Glutamatergic neuron (in vitro differentiated cells): ENCODE results near the gene SLITRK1. TPM values are rescaled to one million over a fixed set of nuclear protein-coding genes. Genes with fewer than 3 reads are reported as not detected.

ENCODE experiments used
- DNase-seq: peaks from one replicate; pipeline ENCODE4 v3.0.0; 2022
- H3K27ac Mint-ChIP-seq: one replicate; pipeline ENCODE4 v1.8.0; 2020; ENCODE audit warnings: mild to moderate bottlenecking, mixed read lengths, inconsistent platforms; ENCODE audit not compliant: unreplicated experiment
- H3K27me3 Mint-ChIP-seq: one replicate; pipeline ENCODE4 v1.8.0; 2020; ENCODE audit warnings: mild to moderate bottlenecking, moderate library complexity, mixed read lengths, inconsistent platforms; ENCODE audit not compliant: unreplicated experiment
- H3K36me3 Mint-ChIP-seq: one replicate; pipeline ENCODE4 v1.8.0; 2020; ENCODE audit warnings: mild to moderate bottlenecking, mixed read lengths, inconsistent platforms; ENCODE audit not compliant: unreplicated experiment
- H3K4me1 Mint-ChIP-seq: one replicate; pipeline ENCODE4 v1.8.0; 2020; ENCODE audit warnings: mild to moderate bottlenecking, low read depth, mixed read lengths, inconsistent platforms; ENCODE audit not compliant: unreplicated experiment
- H3K4me3 Mint-ChIP-seq: one replicate; pipeline ENCODE4 v1.8.0; 2020; ENCODE audit warnings: mild to moderate bottlenecking, mixed read lengths, inconsistent platforms; ENCODE audit not compliant: unreplicated experiment
- H3K9me3 Mint-ChIP-seq: one replicate; pipeline ENCODE4 v1.8.0; 2020; ENCODE audit warnings: mild to moderate bottlenecking, moderate library complexity, mixed read lengths, inconsistent platforms; ENCODE audit not compliant: unreplicated experiment
- total RNA-seq: library from RNA; stranded (reverse); fragmentation: NEBNext Ultra II Directional; extraction: Animal tissue kit (Norgen Biotek cat#: 25700); gene quantifications from one replicate; pipeline ENCODE4 v1.2.1, GENCODE V29; 2021; ENCODE audit not compliant: unreplicated experiment
- TF ChIP-seq, protein P1 (sequence below): fragments of 200-600 bp; sonication (generic); IDR thresholded peaks from one replicate; pipeline ENCODE4 v1.5.0; 2021; ENCODE audit not compliant: partially characterized antibody, unreplicated experiment

SLITRK1 gene
- total RNA-seq, 1 donor from 2014 or later = 69.8 TPM

DNA sequence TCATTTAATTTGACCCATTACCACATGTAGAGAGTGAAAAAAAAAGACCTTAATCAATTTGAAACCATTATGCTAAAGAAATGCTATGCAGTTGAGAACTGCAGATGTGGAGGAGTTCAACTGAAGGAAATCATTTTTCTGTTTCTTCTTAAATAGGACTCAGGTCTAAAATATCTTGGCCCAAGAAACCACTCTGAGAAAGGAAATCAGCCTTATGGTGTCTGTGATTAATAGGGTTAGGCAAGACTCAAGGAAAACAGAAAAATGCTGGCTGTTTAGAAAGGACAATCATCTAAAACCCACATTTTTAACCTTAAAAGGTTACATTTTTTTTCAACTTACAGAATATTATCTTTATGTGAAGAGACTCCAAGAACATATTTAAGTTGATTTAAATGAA is 1.9 kb upstream of the SLITRK1 start:
- Mint-ChIP-seq H3K27ac (peak overlapping the region; percentile 95), H3K9me3 (peaks cover 24% of the 10 kb centered on the region), H3K4me1 (peaks cover 14% of the 10 kb centered on the region), H3K36me3 (no peaks in the 10 kb centered on the region), H3K4me3 (peak overlapping the region; percentile 96), H3K27me3 (peaks cover 12% of the 10 kb centered on the region)
- no peak for DNase-seq
- TF ChIP-seq, protein P1, sequence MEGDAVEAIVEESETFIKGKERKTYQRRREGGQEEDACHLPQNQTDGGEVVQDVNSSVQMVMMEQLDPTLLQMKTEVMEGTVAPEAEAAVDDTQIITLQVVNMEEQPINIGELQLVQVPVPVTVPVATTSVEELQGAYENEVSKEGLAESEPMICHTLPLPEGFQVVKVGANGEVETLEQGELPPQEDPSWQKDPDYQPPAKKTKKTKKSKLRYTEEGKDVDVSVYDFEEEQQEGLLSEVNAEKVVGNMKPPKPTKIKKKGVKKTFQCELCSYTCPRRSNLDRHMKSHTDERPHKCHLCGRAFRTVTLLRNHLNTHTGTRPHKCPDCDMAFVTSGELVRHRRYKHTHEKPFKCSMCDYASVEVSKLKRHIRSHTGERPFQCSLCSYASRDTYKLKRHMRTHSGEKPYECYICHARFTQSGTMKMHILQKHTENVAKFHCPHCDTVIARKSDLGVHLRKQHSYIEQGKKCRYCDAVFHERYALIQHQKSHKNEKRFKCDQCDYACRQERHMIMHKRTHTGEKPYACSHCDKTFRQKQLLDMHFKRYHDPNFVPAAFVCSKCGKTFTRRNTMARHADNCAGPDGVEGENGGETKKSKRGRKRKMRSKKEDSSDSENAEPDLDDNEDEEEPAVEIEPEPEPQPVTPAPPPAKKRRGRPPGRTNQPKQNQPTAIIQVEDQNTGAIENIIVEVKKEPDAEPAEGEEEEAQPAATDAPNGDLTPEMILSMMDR = no peak

DNA sequence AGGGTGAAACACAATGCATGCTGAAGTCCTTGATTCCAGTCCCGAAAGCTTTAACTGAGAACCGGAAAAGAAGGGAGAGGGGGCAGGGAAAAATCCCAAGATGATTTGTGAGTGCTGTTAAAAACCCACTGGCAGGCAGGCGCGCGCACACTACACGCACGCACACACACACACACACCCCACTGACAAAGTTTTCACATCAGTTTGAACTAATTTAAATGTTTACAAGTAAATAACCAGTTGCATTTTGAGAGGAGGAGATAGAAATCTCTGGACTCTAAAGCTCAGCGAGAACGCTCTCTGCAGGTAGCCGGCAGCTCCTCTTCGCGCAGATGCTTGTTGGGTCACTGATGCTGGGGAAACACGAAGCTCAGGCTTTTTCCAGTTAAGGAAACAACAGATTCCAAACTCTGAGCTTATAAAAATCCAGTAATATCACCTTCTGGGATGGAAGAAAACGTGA is 818 bp upstream of the SLITRK1 start:
- H3K27ac Mint-ChIP-seq = peak overlapping the region; percentile 95
- H3K4me3 Mint-ChIP-seq = peak overlapping the region; percentile 96
- H3K27me3 Mint-ChIP-seq = peaks cover 15% of the 10 kb centered on the region
- H3K9me3 Mint-ChIP-seq = peaks cover 24% of the 10 kb centered on the region
- no peaks in the 10 kb centered on the region for H3K36me3 Mint-ChIP-seq
- peaks cover 17% of the 10 kb centered on the region for H3K4me1 Mint-ChIP-seq
- DNase-seq = no peak
- TF ChIP-seq, protein P1 = no peak

DNA sequence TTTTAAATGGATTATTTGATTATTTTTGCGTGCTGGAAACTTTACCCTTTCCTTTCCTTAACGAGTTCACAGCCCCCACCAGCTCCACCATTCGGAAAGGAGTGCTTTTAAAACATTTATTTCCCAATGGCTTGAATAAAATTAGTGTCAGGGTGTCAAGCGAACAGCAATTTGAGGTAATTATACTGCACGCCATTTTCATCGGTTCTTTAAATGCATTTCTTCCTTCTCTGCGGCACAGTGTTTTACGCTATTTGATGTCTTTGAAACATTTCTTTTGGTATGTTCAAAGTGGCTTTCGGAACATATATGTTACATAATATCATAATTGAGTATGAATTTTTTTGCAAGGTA is 309 bp upstream of the SLITRK1 start:
- Mint-ChIP-seq H3K27me3 (peaks cover 15% of the 10 kb centered on the region), H3K9me3 (peaks cover 24% of the 10 kb centered on the region), H3K27ac (peak overlapping the region; percentile 95), H3K4me3 (peak overlapping the region; percentile 96), H3K36me3 (no peaks in the 10 kb centered on the region), H3K4me1 (peaks cover 17% of the 10 kb centered on the region)
- TF ChIP-seq, protein P1 = no peak
- DNase-seq = no peak

DNA sequence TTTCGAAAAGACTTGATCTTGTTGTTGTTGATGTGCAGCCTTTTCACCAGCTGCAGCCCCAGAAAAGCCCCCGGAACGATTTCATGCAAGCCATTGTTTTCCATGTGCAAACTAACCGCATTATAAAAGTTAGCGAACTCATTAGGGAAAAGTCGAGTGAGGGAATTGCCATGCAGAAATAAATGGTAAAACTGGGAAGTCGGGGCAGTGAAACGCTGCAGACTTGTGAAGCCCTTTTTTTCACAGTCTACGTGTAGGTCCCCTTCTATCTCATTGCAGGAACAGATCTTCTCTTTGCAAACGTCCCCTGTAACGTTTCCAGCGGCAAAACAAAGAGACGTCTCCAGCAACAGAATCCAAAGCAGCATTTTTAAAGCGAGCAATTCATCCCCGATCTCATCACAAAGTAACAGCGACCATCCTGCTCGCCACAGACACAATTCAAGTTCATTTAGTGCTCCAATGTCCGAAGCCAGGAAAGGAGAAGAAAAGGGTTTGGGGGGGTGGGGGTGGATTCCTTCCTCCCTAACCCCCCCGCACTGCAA is 1.1 kb downstream of the SLITRK1 start:
- peaks cover 15% of the 10 kb centered on the region for H3K27me3 Mint-ChIP-seq
- H3K36me3 Mint-ChIP-seq = no peaks in the 10 kb centered on the region
- H3K27ac Mint-ChIP-seq = peak overlapping the region; percentile 95

More for the DNA sequence above, 1.1 kb downstream of the SLITRK1 start:
- peaks cover 17% of the 10 kb centered on the region for H3K4me1 Mint-ChIP-seq
- peaks cover 24% of the 10 kb centered on the region for H3K9me3 Mint-ChIP-seq
- H3K4me3 Mint-ChIP-seq = peak overlapping the region; percentile 96
- DNase-seq = no peak
- TF ChIP-seq, protein P1 = no peak
